Keratinocyte (primary cell): Measurements from ENCODE around the gene YAF2. TPM values are rescaled to one million over a fixed set of nuclear protein-coding genes. Genes with fewer than 3 reads are reported as not detected.

ENCODE experiments used
- DNase-seq: peaks from one replicate; pipeline ENCODE4 v3.0.0-alpha.2; 2011; ENCODE audit warnings: low read depth, missing footprints, low spot score
- FAIRE-seq: peaks from 2 replicates; lab custom pipeline; 2011; peaks lifted over from hg19 to GRCh38; lab: Jason Lieb, UNC
- H2AFZ ChIP-seq: 2 replicates; pipeline ENCODE4 v1.6.0; 2012; ENCODE audit warnings: low read length, control low read depth, inconsistent platforms; ENCODE audit not compliant: control insufficient read depth
- H3K27ac ChIP-seq: 2 replicates; pipeline ENCODE4 v1.5.1; 2011; ENCODE audit warnings: low read length; ENCODE audit not compliant: control insufficient read depth, insufficient read depth
- H3K27me3 ChIP-seq: 3 replicates; pipeline ENCODE4 v1.6.0; 2011; ENCODE audit warnings: low read length; ENCODE audit not compliant: control insufficient read depth, insufficient read depth; ENCODE audit errors: extremely low read depth
- H3K36me3 ChIP-seq, 2 experiments: 2 replicates in 1 of 2; 3 replicates in 1 of 2; pipeline ENCODE4 v1.5.1; 2011; ENCODE audit warnings: low read length in 2 of 2, mild to moderate bottlenecking in 1 of 2; ENCODE audit not compliant: control insufficient read depth in 2 of 2, insufficient read depth in 2 of 2; ENCODE audit errors: extremely low read depth in 1 of 2
- H3K4me1 ChIP-seq: 3 replicates; pipeline ENCODE4 v1.5.1; 2011; ENCODE audit warnings: low read length; ENCODE audit not compliant: control insufficient read depth, insufficient read depth; ENCODE audit errors: extremely low read depth
- H3K4me2 ChIP-seq: 3 replicates; pipeline ENCODE4 v1.6.0; 2011; ENCODE audit warnings: low read depth, low read length; ENCODE audit not compliant: control insufficient read depth, insufficient read depth; ENCODE audit errors: extremely low read depth
- H3K4me3 ChIP-seq, 3 experiments: fragments of 200-600 bp in 1 of 3; sonication (generic) in 1 of 3; 2 replicates in 2 of 3; 3 replicates in 1 of 3; pipeline ENCODE4 v1.5.1; 2011 to 2016; ENCODE audit warnings: low read length in 3 of 3, mild to moderate bottlenecking in 3 of 3, control low read depth in 2 of 3, inconsistent platforms in 1 of 3, low read depth in 1 of 3, mixed read lengths in 1 of 3, mixed run types in 1 of 3, moderate library complexity in 1 of 3; ENCODE audit not compliant: control insufficient read depth in 2 of 3, insufficient read depth in 2 of 3; ENCODE audit errors: extremely low read depth in 1 of 3
- H3K79me2 ChIP-seq: 2 replicates; pipeline ENCODE4 v1.6.0; 2012; ENCODE audit warnings: low read length; ENCODE audit not compliant: control insufficient read depth, insufficient read depth
- H3K9ac ChIP-seq: 3 replicates; pipeline ENCODE4 v1.6.0; 2011; ENCODE audit warnings: low read length; ENCODE audit not compliant: control insufficient read depth, insufficient read depth; ENCODE audit errors: extremely low read depth
- H3K9me1 ChIP-seq: 3 replicates; pipeline ENCODE4 v1.6.0; 2011; ENCODE audit warnings: low read length; ENCODE audit not compliant: control insufficient read depth, insufficient read depth; ENCODE audit errors: extremely low read depth
- H3K9me3 ChIP-seq: 2 replicates; pipeline ENCODE4 v1.5.1; 2012; ENCODE audit warnings: low read depth, low read length; ENCODE audit not compliant: control insufficient read depth
- H4K20me1 ChIP-seq: 3 replicates; pipeline ENCODE4 v1.6.0; 2011; ENCODE audit warnings: low read length; ENCODE audit not compliant: control insufficient read depth, insufficient read depth; ENCODE audit errors: extremely low read depth
- CTCF ChIP-seq, 3 experiments: IDR thresholded peaks in 1 of 3; conservative IDR thresholded peaks in 1 of 3; optimal IDR thresholded peaks in 1 of 3; 2 replicates in 2 of 3; 3 replicates in 1 of 3; pipeline versions ENCODE3 to v1.5.1; 2011; ENCODE audit warnings: low read length in 3 of 3, mild to moderate bottlenecking in 3 of 3, moderate library complexity in 2 of 3, control low read depth in 1 of 3, inconsistent platforms in 1 of 3; ENCODE audit not compliant: insufficient read depth in 2 of 3; ENCODE audit errors: extremely low read depth in 1 of 3
- EZH2 ChIP-seq: IDR thresholded peaks from one replicate; pipeline ENCODE4 v1.6.1; 2012; ENCODE audit warnings: inconsistent platforms, mild to moderate bottlenecking, low read length, moderate library complexity
- dilution Hi-C: fragments of 300-500 bp; cut with MboI; formaldehyde crosslinking; loops from one replicate; pipeline ENCODE4 v1.7.0; 2020; ENCODE audit warnings: low sequenced_read_pairs; ENCODE audit not compliant: extremely low pct_ligation_motif_present
- polyA minus RNA-seq, 3 experiments: library from RNA; depleted of rRNA, polyadenylated mRNA; stranded (reverse); fragments of >200 nt; gene quantifications; 1 replicate in 1 of 3; 2 replicates in 1 of 3; 3 replicates in 1 of 3; pipeline ENCODE4 v1.2.3, GENCODE V29; 2011
- polyA plus RNA-seq, 5 experiments: library from polyadenylated mRNA; depleted of rRNA in 3 of 5; stranded (reverse) in 3 of 5; stranded (forward) in 1 of 5; unstranded in 1 of 5; fragments of >200 nt; gene quantifications; 1 replicate in 1 of 5; 2 replicates in 3 of 5; 3 replicates in 1 of 5; pipeline versions ENCODE4 v1.2.1 to v1.2.3, GENCODE V29; 2011 to 2012; ENCODE audit warnings: missing spikeins in 2 of 5, low read depth in 1 of 5, low replicate concordance in 1 of 5

Gene YAF2
- polyA plus RNA-seq (9.0 to 15.3 TPM (median 10.1 TPM) in 3 replicates), polyA minus RNA-seq (1.4 to 8.6 TPM (median 3.6 TPM) in 3 replicates)
- polyA plus RNA-seq (2011; ENCODE audit: low read depth), result 27.4 TPM
- polyA plus RNA-seq (2011; cell fraction: cytosol; rRNA removed), result 7.5 and 14.4 TPM in 2 replicates
- 9.4 and 11.8 TPM in 2 replicates for polyA plus RNA-seq (2011; cell fraction: nucleus; rRNA removed)
- polyA plus RNA-seq (2012; ENCODE audit: low replicate concordance), result 10.5 and 17.5 TPM in 2 replicates
- polyA minus RNA-seq (2011; cell fraction: cytosol; rRNA and poly(A)+ RNA removed), result 16.3 TPM
- polyA minus RNA-seq (2011; cell fraction: nucleus; rRNA and poly(A)+ RNA removed), result 6.5 and 14.2 TPM in 2 replicates

GRCh38 chr12:42238240-42239140 is at the start of gene YAF2:
YAF2 (minus strand) TSS chr12:42238248; CDS start chr12:42238180, 68 bp downstream.
- Histone ChIP-seq H3K9me3 (no peaks in the 10 kb centered on the region), H3K4me1 (peaks cover 2% of the 10 kb centered on the region), H3K4me3 (peak within 1 kb of the TSS; percentile 71 to 94 (median 88)), H3K36me3 (peaks cover 0 to 5% of the 10 kb centered on the region in 2 experiments), H3K79me2 (peaks cover 17% of the 10 kb centered on the region), H4K20me1 (no peaks in the 10 kb centered on the region), H3K9ac (peak within 1 kb of the TSS; percentile 74), H3K27ac (peak within 1 kb of the TSS; percentile 66), H3K27me3 (no peaks in the 10 kb centered on the region), H3K4me2 (peak within 1 kb of the TSS; percentile 94), H3K9me1 (no peaks in the 10 kb centered on the region), H2AFZ (peak within 1 kb of the TSS; percentile 86)
- dilution Hi-C loops, result no loop called here
- TF ChIP-seq CTCF (optimal IDR thresholded peaks at IDR 0.05 in 1 of 3, IDR thresholded peaks at IDR 0.05 in 1 of 3, conservative IDR thresholded peaks at IDR 0.05 in 1 of 3; ENCODE audit: extremely low read depth in 1 of 3, insufficient read depth in 2 of 3, low read length in 3 of 3) (no peak), EZH2 (no peak)
- no peak for FAIRE-seq
- DNase-seq, result no peak

GRCh38 chr12:42286741-42287140 is 48.7 kb upstream of the YAF2 start:
- no peaks in the 10 kb centered on the region for H3K79me2 ChIP-seq
- no peak overlapping the region for H2AFZ ChIP-seq
- no peak overlapping the region for H3K4me2 ChIP-seq
- no peaks in the 10 kb centered on the region for H3K9me3 ChIP-seq
- H3K4me3 ChIP-seq, result no peak overlapping the region
- no peak overlapping the region for H3K9ac ChIP-seq
- H4K20me1 ChIP-seq, result no peaks in the 10 kb centered on the region
- no peak for FAIRE-seq
- H3K27me3 ChIP-seq, result no peaks in the 10 kb centered on the region
- DNase-seq, result no peak
- H3K4me1 ChIP-seq, result no peaks in the 10 kb centered on the region
- TF ChIP-seq EZH2, result no peak
- TF ChIP-seq CTCF (optimal IDR thresholded peaks at IDR 0.05 in 1 of 3, IDR thresholded peaks at IDR 0.05 in 1 of 3, conservative IDR thresholded peaks at IDR 0.05 in 1 of 3; ENCODE audit: extremely low read depth in 1 of 3, insufficient read depth in 2 of 3, low read length in 3 of 3), result no peak
- no peaks in the 10 kb centered on the region for H3K9me1 ChIP-seq
- no peaks in the 10 kb centered on the region for H3K36me3 ChIP-seq
- no peak overlapping the region for H3K27ac ChIP-seq
- dilution Hi-C loops, result no loop called here
